Skeletal muscle satellite cell (primary cell): ENCODE results near the gene METTL26.
A peak's percentile ranks its signal among the peaks of the same experiment; 100 is the strongest.

Source experiments
- H3K27me3 ChIP-seq: 2 replicates; pipeline ENCODE4 v1.7.0; 2013; ENCODE audit warnings: low read length; ENCODE audit not compliant: control insufficient read depth, insufficient read depth
- H3K36me3 ChIP-seq: 2 replicates; pipeline ENCODE4 v1.7.0; 2013; ENCODE audit warnings: mild to moderate bottlenecking, control low read depth, low read length; ENCODE audit not compliant: insufficient read depth
- H3K4me1 ChIP-seq: 2 replicates; pipeline ENCODE4 v1.7.0; 2013; ENCODE audit warnings: low read length; ENCODE audit not compliant: control insufficient read depth, insufficient read depth
- H3K4me2 ChIP-seq: 2 replicates; pipeline ENCODE4 v1.7.0; 2013; ENCODE audit warnings: mild to moderate bottlenecking, low read length
- H3K4me3 ChIP-seq: 2 replicates; pipeline ENCODE4 v1.7.0; 2013; ENCODE audit warnings: low read length
- H3K9ac ChIP-seq: 2 replicates; pipeline ENCODE4 v1.7.0; 2013; ENCODE audit warnings: mild to moderate bottlenecking, low read depth, low read length, moderate library complexity
- H3K9me3 ChIP-seq: replicated peaks from 2 replicates; pipeline ENCODE4 v1.7.0; 2013; ENCODE audit warnings: mild to moderate bottlenecking, control low read depth, low read length

METTL26 gene

DNA sequence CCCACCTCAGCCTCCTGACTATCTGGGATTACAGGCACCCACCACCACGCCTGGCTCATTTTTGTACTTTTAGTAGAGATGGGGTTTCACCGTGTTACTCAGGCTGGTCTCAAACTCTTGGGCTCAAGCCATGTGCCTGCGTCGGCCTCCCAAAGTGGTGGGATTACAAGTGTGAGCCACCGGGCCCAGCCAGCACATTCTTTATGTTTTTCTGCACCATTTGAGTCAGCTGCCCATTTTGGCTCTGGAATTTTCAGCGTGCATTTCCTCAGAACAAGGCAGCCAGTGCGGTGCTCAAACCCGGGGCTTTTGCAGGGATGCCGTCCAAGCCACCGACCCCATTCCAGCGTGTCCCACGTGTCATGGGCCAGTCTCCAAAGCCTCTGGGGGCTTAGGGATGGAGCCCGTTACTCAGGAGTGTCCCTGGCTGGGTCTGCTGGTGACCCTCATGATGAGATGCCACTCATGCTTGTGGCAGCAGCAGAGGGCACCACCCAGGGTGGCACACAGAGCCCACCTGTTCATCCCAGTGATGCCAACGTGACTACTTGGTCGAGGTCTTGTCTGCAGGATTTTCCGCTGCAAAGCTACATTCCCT is 50.0 kb downstream of the METTL26 start:
- Histone ChIP-seq H3K9me3 (no peaks in the 10 kb centered on the region), H3K4me2 (peak overlapping the region; percentile 40), H3K36me3 (peaks cover 6% of the 10 kb centered on the region), H3K4me3 (no peak overlapping the region), H3K27me3 (no peaks in the 10 kb centered on the region), H3K4me1 (peaks cover 37% of the 10 kb centered on the region), H3K9ac (no peak overlapping the region)

- Histone ChIP-seq H3K9ac (no peak overlapping the region), H3K4me1 (peaks cover 30% of the 10 kb centered on the region), H3K4me2 (no peak overlapping the region), H3K4me3 (no peak overlapping the region), H3K9me3 (no peaks in the 10 kb centered on the region), H3K27me3 (no peaks in the 10 kb centered on the region), H3K36me3 (peaks cover 6% of the 10 kb centered on the region)
These were observed 50.8 kb downstream of the METTL26 start for GRCh38 chr16:585351-585750.
